Esophagus squamous epithelium (tissue), 5 donors: ENCODE data around the gene SH3GLB2. TPM values are rescaled to one million over a fixed set of nuclear protein-coding genes. Genes with fewer than 3 reads are reported as not detected.
A peak's percentile ranks its signal among the peaks of the same experiment; 100 is the strongest.
"Not testable (repeated sequence)": the region's sequence is repeated elsewhere in the genome, so short reads cannot be mapped to it uniquely, and the experiment has no call there.

Experiments
- DNase-seq: peaks from one replicate; lab custom pipeline; 2025; lab: John Stamatoyannopoulos, UW
- H3K27ac ChIP-seq, 4 donors: fragments of 200-600 bp; sonication (generic); one replicate each; pipeline ENCODE4 v1.5.1; 2016 to 2019; ENCODE audit warnings: mild to moderate bottlenecking in 1 of 4
- H3K27me3 ChIP-seq, 4 donors: fragments of 200-600 bp; sonication (generic); 1 replicate in 3 of 4; 2 replicates in 1 of 4; pipeline versions ENCODE4 v1.5.1 to v1.6.0; 2017 to 2021; ENCODE audit warnings: antibody characterized with exemption in 1 of 4
- H3K36me3 ChIP-seq, 3 donors: fragments of 200-600 bp; sonication (generic); one replicate each; pipeline ENCODE4 v1.5.1; 2016 to 2019
- H3K4me1 ChIP-seq, 3 donors: fragments of 200-600 bp; sonication (generic); one replicate each; pipeline ENCODE4 v1.5.1; 2017 to 2019
- H3K4me3 ChIP-seq, 4 donors: fragments of 200-600 bp; sonication (generic); 1 replicate in 3 of 4; 2 replicates in 1 of 4; pipeline ENCODE4 v1.5.1; 2016 to 2019; ENCODE audit warnings: mild to moderate bottlenecking in 2 of 4, moderate library complexity in 1 of 4
- H3K9me3 ChIP-seq, 3 donors: fragments of 200-600 bp; sonication (generic); one replicate each; pipeline ENCODE4 v1.5.1; 2016 to 2019
- CTCF ChIP-seq, 6 experiments: fragments of 450-650 bp in 4 of 6; fragments of 200-600 bp in 2 of 6; sonication (generic) in 2 of 6; IDR thresholded peaks; one replicate each; pipeline ENCODE4 v1.5.1; 2016 to 2019; ENCODE audit warnings: antibody characterized with exemption in 6 of 6, mild to moderate bottlenecking in 4 of 6, moderate library complexity in 4 of 6
- POLR2A ChIP-seq, 4 donors: fragments of 450-650 bp; IDR thresholded peaks; one replicate each; pipeline ENCODE4 v1.6.1; 2017; ENCODE audit warnings: antibody characterized with exemption in 4 of 4, mild to moderate bottlenecking in 4 of 4, moderate library complexity in 3 of 4
- WGBS, 2 donors: methylation state at CpG; one replicate each; pipeline ENCODE4 v1.1.5; 2018; 5-methylcytosine and 5-hydroxymethylcytosine counted together
- intact Hi-C: fragments of 100-400 bp; cut with DNase I; formaldehyde crosslinking; loops from one replicate; pipeline ENCODE4 v1.15.0; 2022
- total RNA-seq, 4 donors: library from RNA; depleted of rRNA; stranded (reverse); fragments of >200 nt; gene quantifications; one replicate each; pipeline ENCODE4 v1.1.0, GENCODE V29; 2016
- donor health status: DM: yes; HTN: yes; CAD: no.

SH3GLB2 gene
- total RNA-seq, 4 donors from 2014 or later = 70.3 to 169 (median 113) TPM

GRCh38 chr9:129007035-129007765, 20.9 kb downstream of the SH3GLB2 start:
- no peak for DNase-seq
- Histone ChIP-seq H3K4me3 (no peak overlapping the region), H3K36me3 (peaks cover 30 to 100% (median 65%) of the 10 kb centered on the region in 3 donors), H3K9me3 (no peaks in the 10 kb centered on the region), H3K27ac (peak overlapping the region in 3 of 4 donors; percentile 53 to 54 (median 54)), H3K4me1 (peaks cover 0 to 23% (median 5%) of the 10 kb centered on the region in 3 donors), H3K27me3 (no peaks in the 10 kb centered on the region)
- TF ChIP-seq POLR2A (IDR thresholded peaks at IDR 0.05) = no peak
- no peak for TF ChIP-seq CTCF (IDR thresholded peaks at IDR 0.05)
- intact Hi-C loops = no loop called here
- 53 to 74% methylated on average over 5 to 7 of the region's 14 CpGs for WGBS, 2 donors

- WGBS, 2 donors = 12 to 49% methylated on average over 10 to 17 of the region's 21 CpGs
- intact Hi-C loops = no loop called here
- H3K27ac ChIP-seq = peak overlapping the region in 3 of 4 donors; percentile 54 to 67 (median 54)
Measured at GRCh38 chr9:129006328-129007034, 21.6 kb downstream of the SH3GLB2 start.

GRCh38 chr9:129005336-129005997, 22.7 kb downstream of the SH3GLB2 start:
- H3K36me3 ChIP-seq = peaks cover 29 to 100% (median 68%) of the 10 kb centered on the region in 3 donors
- TF ChIP-seq POLR2A (IDR thresholded peaks at IDR 0.05) (no peak), CTCF (IDR thresholded peaks at IDR 0.05) (no peak)

More at GRCh38 chr9:129006328-129007034, 21.6 kb downstream of the SH3GLB2 start:
- Histone ChIP-seq H3K4me1 (peaks cover 0 to 23% (median 5%) of the 10 kb centered on the region in 3 donors), H3K9me3 (no peaks in the 10 kb centered on the region), H3K36me3 (peaks cover 29 to 100% (median 70%) of the 10 kb centered on the region in 3 donors), H3K4me3 (no peak overlapping the region), H3K27me3 (no peaks in the 10 kb centered on the region)
- DNase-seq = no peak
- TF ChIP-seq CTCF (IDR thresholded peaks at IDR 0.05) (peak; percentile 39 to 75 (median 71)), POLR2A (IDR thresholded peaks at IDR 0.05) (no peak)

GRCh38 chr9:129004173-129004572, 24.0 kb downstream of the SH3GLB2 start:
- 88 to 95% methylated on average over 6 of the region's 6 CpGs for WGBS, 2 donors
- intact Hi-C loops, H3K4me3 ChIP-seq, H3K9me3 ChIP-seq, H3K27ac ChIP-seq, DNase-seq, H3K27me3 ChIP-seq: not testable (repeated sequence)
- Histone ChIP-seq H3K36me3 (peaks cover 36 to 100% (median 69%) of the 10 kb centered on the region in 3 donors), H3K4me1 (peaks cover 0 to 23% (median 5%) of the 10 kb centered on the region in 3 donors)

More at GRCh38 chr9:129005336-129005997, 22.7 kb downstream of the SH3GLB2 start:
- 73 to 79% methylated on average over 7 to 9 of the region's 10 CpGs for WGBS, 2 donors
- Histone ChIP-seq H3K27me3 (no peaks in the 10 kb centered on the region), H3K27ac (no peak overlapping the region), H3K4me3 (no peak overlapping the region), H3K4me1 (peaks cover 0 to 23% (median 5%) of the 10 kb centered on the region in 3 donors), H3K9me3 (no peaks in the 10 kb centered on the region)
- no peak for DNase-seq
- intact Hi-C loops = no loop called here

GRCh38 chr9:129002992-129003391, 25.1 kb downstream of the SH3GLB2 start:
- Histone ChIP-seq H3K27me3 (no peaks in the 10 kb centered on the region), H3K9me3 (no peaks in the 10 kb centered on the region), H3K4me3 (no peak overlapping the region), H3K36me3 (peaks cover 28 to 100% (median 75%) of the 10 kb centered on the region in 3 donors), H3K4me1 (peaks cover 0 to 29% (median 8%) of the 10 kb centered on the region in 3 donors), H3K27ac (no peak overlapping the region)
- no peak for DNase-seq
- intact Hi-C loops = no loop called here
- 96 to 100% methylated on average over 4 to 8 of the region's 9 CpGs for WGBS, 2 donors
- TF ChIP-seq POLR2A (IDR thresholded peaks at IDR 0.05) (no peak), CTCF (IDR thresholded peaks at IDR 0.05) (no peak)
